ENCODE measurements around the gene PRKAR1B. TPM values are rescaled to one million over a fixed set of nuclear protein-coding genes. Genes with fewer than 3 reads are reported as not detected.

The PRKAR1B gene
- total RNA-seq, 1 experiment from 2014 or later, result 14.1 TPM

- DNase-seq (ENCODE audit: low read depth, low spot score), result no peak
- no peak overlapping the region for H2AFZ ChIP-seq (ENCODE audit: low read depth, low read length, poor library complexity, severe bottlenecking)
- TF ChIP-seq MAX (IDR thresholded peaks at IDR 0.05), result no peak
- TF ChIP-seq ZFX (IDR thresholded peaks at IDR 0.05), result no peak
- TF ChIP-seq ATF3 (IDR thresholded peaks at IDR 0.05), result no peak
- no peaks in the 10 kb centered on the region for H4K20me1 ChIP-seq (ENCODE audit: insufficient read depth)
- ChIA-PET POLR2A (no interaction called here), CTCF (no interaction called here), RAD21 (ENCODE audit: low non-redundant PET in 1 of 2, low total read pairs in 2 of 2, uncharacterized antibody in 2 of 2, unreplicated experiment in 2 of 2) (no interaction called here)
- H3K79me2 ChIP-seq (ENCODE audit: insufficient read depth, low read length), result no peaks in the 10 kb centered on the region
- no peaks in the 10 kb centered on the region; a peak in 2 of 4 replicates for H3K36me3 ChIP-seq (ENCODE audit: control insufficient read depth in 1 of 2, insufficient read depth in 2 of 2, low read length in 2 of 2)
- H3K27me3 ChIP-seq (ENCODE audit: insufficient read depth, low read length), result no peaks in the 10 kb centered on the region
- no TSS peak for BruUV-seq (replicated peaks)
- intact Hi-C loops (cut with micrococcal nuclease), result no loop called here
- no peak overlapping the region for H3K27ac ChIP-seq (ENCODE audit: low read depth, low read length)
- no peaks in the 10 kb centered on the region for H3K9me3 ChIP-seq (ENCODE audit: control insufficient read depth in 1 of 2, insufficient read depth in 1 of 2, low read depth in 1 of 2, low read length in 2 of 2)
- no peaks in the 10 kb centered on the region for H3K9me2 ChIP-seq (ENCODE audit: insufficient read depth)
- no peak overlapping the region for H3K9ac ChIP-seq (ENCODE audit: low read length)
- H3K4me1 ChIP-seq (ENCODE audit: control insufficient read depth in 1 of 2, insufficient read depth in 2 of 2, low read length in 2 of 2), result peaks cover 0 to 4% of the 10 kb centered on the region in 2 experiments; a peak in 2 of 4 replicates
- ATAC-seq, result no peak
- H3K4me2 ChIP-seq (ENCODE audit: low read length), result no peak overlapping the region
- H3K4me3 ChIP-seq (replicated peaks in 1 of 2; ENCODE audit: low read depth in 1 of 2, low read length in 2 of 2), result no peak overlapping the region
These were observed 220.0 kb downstream of the PRKAR1B start for GRCh38 chr7:506921-507622.

- Histone ChIP-seq H3K36me3 (ENCODE audit: control insufficient read depth in 1 of 2, insufficient read depth in 2 of 2, low read length in 2 of 2) (peaks cover 0 to 3% of the 10 kb centered on the region in 2 experiments; a peak in 3 of 4 replicates), H2AFZ (ENCODE audit: low read depth, low read length, poor library complexity, severe bottlenecking) (no peak overlapping the region), H3K79me2 (ENCODE audit: insufficient read depth, low read length) (no peaks in the 10 kb centered on the region), H3K9me2 (ENCODE audit: insufficient read depth) (no peaks in the 10 kb centered on the region), H3K27ac (ENCODE audit: low read depth, low read length) (no peak overlapping the region), H3K4me1 (ENCODE audit: control insufficient read depth in 1 of 2, insufficient read depth in 2 of 2, low read length in 2 of 2) (peaks cover 0 to 4% of the 10 kb centered on the region in 2 experiments; a peak in 2 of 4 replicates), H4K20me1 (ENCODE audit: insufficient read depth) (no peaks in the 10 kb centered on the region), H3K27me3 (ENCODE audit: insufficient read depth, low read length) (no peaks in the 10 kb centered on the region), H3K4me2 (ENCODE audit: low read length) (no peak overlapping the region), H3K9me3 (ENCODE audit: control insufficient read depth in 1 of 2, insufficient read depth in 1 of 2, low read depth in 1 of 2, low read length in 2 of 2) (no peaks in the 10 kb centered on the region), H3K9ac (ENCODE audit: low read length) (no peak overlapping the region), H3K4me3 (replicated peaks in 1 of 2; ENCODE audit: low read depth in 1 of 2, low read length in 2 of 2) (no peak overlapping the region)
- intact Hi-C loops (cut with micrococcal nuclease), result no loop called here
- ATAC-seq (no peak), DNase-seq (ENCODE audit: low read depth, low spot score) (no peak)
- ChIA-PET CTCF (no interaction called here), RAD21 (ENCODE audit: low non-redundant PET in 1 of 2, low total read pairs in 2 of 2, uncharacterized antibody in 2 of 2, unreplicated experiment in 2 of 2) (no interaction called here), POLR2A (no interaction called here)
- BruUV-seq (replicated peaks), result no TSS peak
- TF ChIP-seq ATF3 (IDR thresholded peaks at IDR 0.05) (no peak), ELF1 (IDR thresholded peaks at IDR 0.05; ENCODE audit: borderline replicate concordance, low read depth) (no peak), CBX3 (IDR thresholded peaks at IDR 0.05; ENCODE audit: low read depth) (no peak), EGR1 (IDR thresholded peaks at IDR 0.05; ENCODE audit: low read depth) (no peak), SRF (IDR thresholded peaks at IDR 0.05; ENCODE audit: low read depth) (no peak), TCF7L2 (IDR thresholded peaks at IDR 0.05; ENCODE audit: borderline replicate concordance, extremely low read depth, insufficient read depth, insufficient read length) (no peak), CTCF (IDR thresholded peaks at IDR 0.05 in 2 of 3, conservative IDR thresholded peaks at IDR 0.05 in 1 of 3; ENCODE audit: borderline replicate concordance in 1 of 3, insufficient read depth in 1 of 3, low read depth in 2 of 3, low read length in 2 of 3) (no peak)
These were observed 220.7 kb downstream of the PRKAR1B start for GRCh38 chr7:506391-506831.

All from HCT116 (cell line).